ENCODE results near the gene ACOX2.

Gene ACOX2

GRCh38 chr3:58535531-58536500, 1.2 kb downstream of the ACOX2 start:
- TF ChIP-seq, protein P1, sequence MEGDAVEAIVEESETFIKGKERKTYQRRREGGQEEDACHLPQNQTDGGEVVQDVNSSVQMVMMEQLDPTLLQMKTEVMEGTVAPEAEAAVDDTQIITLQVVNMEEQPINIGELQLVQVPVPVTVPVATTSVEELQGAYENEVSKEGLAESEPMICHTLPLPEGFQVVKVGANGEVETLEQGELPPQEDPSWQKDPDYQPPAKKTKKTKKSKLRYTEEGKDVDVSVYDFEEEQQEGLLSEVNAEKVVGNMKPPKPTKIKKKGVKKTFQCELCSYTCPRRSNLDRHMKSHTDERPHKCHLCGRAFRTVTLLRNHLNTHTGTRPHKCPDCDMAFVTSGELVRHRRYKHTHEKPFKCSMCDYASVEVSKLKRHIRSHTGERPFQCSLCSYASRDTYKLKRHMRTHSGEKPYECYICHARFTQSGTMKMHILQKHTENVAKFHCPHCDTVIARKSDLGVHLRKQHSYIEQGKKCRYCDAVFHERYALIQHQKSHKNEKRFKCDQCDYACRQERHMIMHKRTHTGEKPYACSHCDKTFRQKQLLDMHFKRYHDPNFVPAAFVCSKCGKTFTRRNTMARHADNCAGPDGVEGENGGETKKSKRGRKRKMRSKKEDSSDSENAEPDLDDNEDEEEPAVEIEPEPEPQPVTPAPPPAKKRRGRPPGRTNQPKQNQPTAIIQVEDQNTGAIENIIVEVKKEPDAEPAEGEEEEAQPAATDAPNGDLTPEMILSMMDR (IDR thresholded peaks at IDR 0.05; ENCODE audit: control insufficient read depth, extremely low read depth, insufficient read depth) = no peak
- no peak for DNase-seq (ENCODE audit: low read depth)
- no peak overlapping the region for H3K4me3 ChIP-seq (ENCODE audit: low read depth, low read length)

- TF ChIP-seq, protein P1 (IDR thresholded peaks at IDR 0.05; ENCODE audit: control insufficient read depth, extremely low read depth, insufficient read depth) = no peak
- no peak for DNase-seq (ENCODE audit: low read depth)
- H3K4me3 ChIP-seq (ENCODE audit: low read depth, low read length) = no peak overlapping the region
Measured at GRCh38 chr3:58534592-58535494, 2.1 kb downstream of the ACOX2 start.

DNA sequence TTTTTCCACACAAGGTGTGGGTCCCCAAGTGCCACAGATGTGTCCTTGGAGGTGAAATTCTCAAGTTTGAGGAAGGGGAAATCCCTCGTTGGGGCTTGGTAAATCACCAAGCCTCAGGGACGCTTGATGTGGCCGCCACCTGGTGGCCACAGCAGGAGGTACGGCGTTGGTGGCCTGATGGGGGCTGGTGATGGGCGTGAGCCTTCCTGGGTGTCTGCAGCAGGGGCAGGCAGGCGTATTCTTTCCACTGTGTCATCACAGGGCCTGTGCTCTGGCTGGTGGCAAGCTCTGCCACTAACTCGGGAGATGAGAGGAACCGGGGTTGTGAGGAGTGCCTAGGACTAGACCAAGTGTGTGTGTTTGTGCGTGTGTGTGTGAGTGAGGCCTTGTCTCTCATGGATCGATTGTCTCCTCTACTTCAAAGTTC, 4.2 kb downstream of the ACOX2 start:
- DNase-seq (ENCODE audit: low read depth) = no peak
- TF ChIP-seq, protein P1 (IDR thresholded peaks at IDR 0.05; ENCODE audit: control insufficient read depth, extremely low read depth, insufficient read depth) = peak; percentile 93
- H3K4me3 ChIP-seq (ENCODE audit: low read depth, low read length) = no peak overlapping the region

DNA sequence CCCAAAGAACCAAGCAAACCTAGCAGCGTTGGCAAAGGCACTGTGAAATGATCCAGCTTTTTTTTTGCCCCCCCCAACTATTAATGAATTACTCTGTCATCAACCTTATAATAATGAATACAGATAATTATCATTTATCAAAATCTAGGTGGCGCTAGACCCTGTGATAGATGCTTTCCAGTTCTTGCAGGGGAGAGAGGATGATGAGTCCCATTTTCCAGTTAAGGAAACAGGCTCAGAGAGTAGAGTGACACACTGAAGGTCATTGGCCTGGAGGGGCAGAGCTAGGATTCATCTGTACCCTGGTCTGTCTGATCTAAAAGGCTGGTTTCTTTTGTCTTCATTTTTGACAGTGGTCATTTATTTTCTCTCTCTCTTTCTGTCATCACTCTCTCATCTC, 5.0 kb downstream of the ACOX2 start:
- TF ChIP-seq, protein P1 (IDR thresholded peaks at IDR 0.05; ENCODE audit: control insufficient read depth, extremely low read depth, insufficient read depth) = no peak
- no peak overlapping the region for H3K4me3 ChIP-seq (ENCODE audit: low read depth, low read length)
- DNase-seq (ENCODE audit: low read depth) = no peak

GRCh38 chr3:58531555-58531954, 5.4 kb downstream of the ACOX2 start:
- TF ChIP-seq, protein P1 (IDR thresholded peaks at IDR 0.05; ENCODE audit: control insufficient read depth, extremely low read depth, insufficient read depth) = no peak
- no peak overlapping the region for H3K4me3 ChIP-seq (ENCODE audit: low read depth, low read length)
- no peak for DNase-seq (ENCODE audit: low read depth)

DNA sequence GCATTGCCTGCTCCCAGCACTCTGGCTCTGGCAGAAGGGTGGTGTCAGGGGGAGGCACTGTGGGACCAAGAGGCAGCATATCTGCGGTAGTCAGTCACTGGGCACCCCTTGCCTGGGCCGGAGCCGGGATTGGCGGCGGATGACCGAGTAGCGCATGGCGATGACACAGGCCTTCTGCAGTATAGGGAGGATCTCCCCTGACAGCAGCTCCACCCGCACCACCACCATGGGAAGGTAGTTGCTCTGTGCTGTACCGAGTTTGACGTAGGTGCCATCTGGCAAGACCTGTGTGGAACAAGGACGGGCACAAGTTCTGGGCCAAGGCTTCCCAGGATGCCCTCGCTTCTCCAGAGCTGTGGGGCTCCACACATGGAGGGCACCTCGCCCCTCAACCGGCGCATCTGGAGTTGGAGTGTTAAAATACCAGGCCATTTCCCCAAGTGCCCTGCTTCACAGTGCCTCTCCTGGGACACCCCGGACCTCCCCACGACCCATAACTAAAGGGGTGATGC, 6.6 kb downstream of the ACOX2 start:
- TF ChIP-seq, protein P1 (IDR thresholded peaks at IDR 0.05; ENCODE audit: control insufficient read depth, extremely low read depth, insufficient read depth) = no peak
- no peak for DNase-seq (ENCODE audit: low read depth)
- no peak overlapping the region for H3K4me3 ChIP-seq (ENCODE audit: low read depth, low read length)

Data from LNCaP clone FGC (cell line).